Cardiac fibroblast (primary cell): ENCODE data around the gene RTP5.

Experiments used
- DNase-seq, 2 donors: peaks; one replicate each; pipeline versions ENCODE4 v3.0.0 to v3.0.0-alpha.2; 2010; ENCODE audit warnings: low read depth in 2 of 2
- H3K4me3 ChIP-seq, 2 donors: replicated peaks in 1 of 2; 1 replicate in 1 of 2; 2 replicates in 1 of 2; pipeline ENCODE4 v1.5.1; 2011; ENCODE audit warnings: low read depth in 2 of 2, low read length in 2 of 2, mild to moderate bottlenecking in 2 of 2, moderate library complexity in 1 of 2
- CTCF ChIP-seq: IDR thresholded peaks from one replicate; pipeline ENCODE4 v1.5.1; 2011; ENCODE audit warnings: low read depth, mild to moderate bottlenecking, low read length, inconsistent platforms

The RTP5 gene

GRCh38 chr2:241841181-241842066 lies 28.1 kb upstream of the RTP5 start:
- DNase-seq, result no peak
- H3K4me3 ChIP-seq, result no peak overlapping the region
- TF ChIP-seq CTCF, result no peak

DNA sequence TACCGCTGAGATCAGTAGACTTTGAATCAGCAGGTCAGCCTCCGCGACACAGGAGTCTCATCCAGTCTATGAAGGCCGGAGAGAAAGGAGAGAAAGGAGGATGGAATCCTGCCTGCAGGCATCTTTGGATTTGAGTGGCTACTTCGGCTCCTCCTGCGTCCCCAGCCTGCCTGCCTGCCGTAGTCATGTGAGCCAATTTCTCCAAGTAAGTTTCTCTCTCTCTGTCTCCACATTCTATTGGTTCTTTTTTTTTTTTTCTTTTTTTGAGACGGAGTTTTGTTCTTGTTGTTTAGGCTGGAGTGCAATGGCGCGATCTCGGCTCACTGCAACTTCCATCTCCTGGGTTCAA lies 27.5 kb upstream of the RTP5 start:
- no peak for TF ChIP-seq CTCF
- no peak for DNase-seq
- no peak overlapping the region for H3K4me3 ChIP-seq

- no peak overlapping the region for H3K4me3 ChIP-seq
- no peak for TF ChIP-seq CTCF
- DNase-seq, result no peak
These were observed 26.8 kb upstream of the RTP5 start for GRCh38 chr2:241842620-241843211.

DNA sequence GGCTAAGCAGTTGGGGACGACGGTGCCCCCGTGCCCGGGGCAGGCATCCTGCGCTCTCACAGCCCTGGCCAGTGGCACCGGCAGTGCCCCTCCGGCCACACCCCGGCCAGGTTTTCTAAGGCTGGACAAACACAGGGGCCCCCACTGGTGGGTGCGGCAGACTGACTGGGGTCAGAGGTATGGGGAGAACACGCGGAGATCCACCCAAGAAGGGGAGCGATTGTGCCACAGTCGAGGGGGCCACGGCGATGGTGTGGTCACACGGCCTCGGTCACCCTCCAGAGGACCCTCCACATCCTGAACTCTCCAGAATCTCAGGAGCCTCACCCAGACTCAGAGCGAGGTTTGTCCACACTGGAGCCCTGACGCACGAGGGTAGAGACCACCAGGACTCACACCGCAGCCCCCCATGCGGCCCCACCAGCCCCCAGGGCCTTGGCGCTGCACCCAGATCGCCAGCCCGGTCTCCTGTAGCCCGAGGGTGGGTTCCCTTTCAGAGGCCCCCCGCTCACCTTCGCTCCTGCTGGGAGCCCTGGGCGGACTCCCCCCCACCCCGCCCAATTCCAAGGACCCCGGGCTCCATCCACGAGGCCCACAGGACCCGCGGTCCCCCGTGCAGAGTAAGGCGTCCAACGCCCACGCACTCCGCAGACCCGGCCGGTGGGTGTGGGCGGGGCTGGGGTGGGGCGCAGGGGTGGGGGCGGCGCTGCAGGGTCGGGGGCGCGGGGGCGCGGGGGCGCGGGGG lies 26.0 kb upstream of the RTP5 start:
- H3K4me3 ChIP-seq, result no peak overlapping the region
- DNase-seq, result no peak
- no peak for TF ChIP-seq CTCF

DNA sequence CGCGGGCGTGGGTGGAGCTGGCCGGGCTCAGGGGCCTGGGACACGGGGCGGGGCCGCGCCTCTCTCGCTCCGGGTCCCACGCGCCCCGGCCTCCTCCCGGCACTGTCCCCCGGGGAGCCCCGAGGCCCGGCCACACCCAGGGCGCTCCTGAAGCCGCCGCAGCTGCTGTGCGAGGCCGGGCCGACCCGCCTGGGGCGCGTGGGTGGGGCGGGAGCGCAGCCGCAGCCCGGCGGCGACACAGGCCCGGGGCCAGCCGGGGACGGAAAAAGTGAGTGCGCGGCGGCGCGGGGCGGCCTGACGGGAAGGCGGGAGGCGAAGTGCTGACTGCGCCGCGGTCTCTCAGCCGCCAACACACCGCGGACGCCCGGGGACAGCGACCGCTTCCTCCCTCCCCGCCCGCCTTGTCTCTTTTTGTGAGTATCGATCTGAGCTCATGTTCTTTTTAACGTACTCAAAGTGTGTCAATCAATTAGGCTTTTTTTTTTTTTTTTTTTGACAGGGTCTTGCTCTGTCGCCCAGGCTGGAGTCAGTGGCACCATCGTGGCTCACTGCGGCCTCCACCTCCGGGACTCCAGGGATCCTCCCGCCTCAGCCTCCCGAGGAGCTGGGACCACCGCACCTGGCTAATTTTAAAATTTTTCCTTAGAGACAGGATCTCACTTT lies 25.3 kb upstream of the RTP5 start:
- TF ChIP-seq CTCF, result no peak
- DNase-seq, result peak; percentile 48 to 53
- H3K4me3 ChIP-seq, result peak overlapping the region; percentile 17 to 36

GRCh38 chr2:241844831-241845578 lies 24.5 kb upstream of the RTP5 start:
- TF ChIP-seq CTCF, result no peak
- H3K4me3 ChIP-seq, result no peak overlapping the region
- no peak for DNase-seq
